ENCODE data around the gene SALL3.

Gene SALL3

GRCh38 chr18:79043288-79043687, 63.7 kb downstream of the SALL3 start:
- no peak for DNase-seq (ENCODE audit: low read depth)
- TF ChIP-seq CTCF (IDR thresholded peaks at IDR 0.05; ENCODE audit: insufficient read depth, low read depth, low read length, missing control alignments), result no peak

GRCh38 chr18:79046522-79046921, 66.9 kb downstream of the SALL3 start:
- no peak overlapping the region for H3K4me3 ChIP-seq (ENCODE audit: low read depth, low read length)
- no peak for DNase-seq (ENCODE audit: low read depth)

More at GRCh38 chr18:79043288-79043687, 63.7 kb downstream of the SALL3 start:
- no peak overlapping the region for H3K4me3 ChIP-seq (ENCODE audit: low read depth, low read length)

GRCh38 chr18:79047556-79048244, 68.1 kb downstream of the SALL3 start:
- no peak for DNase-seq (ENCODE audit: low read depth)
- no peak overlapping the region for H3K4me3 ChIP-seq (ENCODE audit: low read depth, low read length)
- TF ChIP-seq CTCF (IDR thresholded peaks at IDR 0.05; ENCODE audit: insufficient read depth, low read depth, low read length, missing control alignments), result no peak

More at GRCh38 chr18:79046522-79046921, 66.9 kb downstream of the SALL3 start:
- TF ChIP-seq CTCF (IDR thresholded peaks at IDR 0.05; ENCODE audit: insufficient read depth, low read depth, low read length, missing control alignments), result no peak

- no peak for DNase-seq (ENCODE audit: low read depth)
- no peak overlapping the region for H3K4me3 ChIP-seq (ENCODE audit: low read depth, low read length)
- no peak for TF ChIP-seq CTCF (IDR thresholded peaks at IDR 0.05; ENCODE audit: insufficient read depth, low read depth, low read length, missing control alignments)
Measured at GRCh38 chr18:79048245-79048632, 68.6 kb downstream of the SALL3 start.

GRCh38 chr18:79049506-79049905, 69.9 kb downstream of the SALL3 start:
- no peak for TF ChIP-seq CTCF (IDR thresholded peaks at IDR 0.05; ENCODE audit: insufficient read depth, low read depth, low read length, missing control alignments)
- DNase-seq (ENCODE audit: low read depth), result no peak
- no peak overlapping the region for H3K4me3 ChIP-seq (ENCODE audit: low read depth, low read length)
